Measurements from ENCODE around the gene ZNF575. TPM values are rescaled to one million over a fixed set of nuclear protein-coding genes. Genes with fewer than 3 reads are reported as not detected.
"Not testable (repeated sequence)": the region's sequence is repeated elsewhere in the genome, so short reads cannot be mapped to it uniquely, and the experiment has no call there.

The ZNF575 gene
- total RNA-seq, 1 donor from 2014 or later = 4.1 TPM

GRCh38 chr19:43541920-43542650, 9.1 kb downstream of the ZNF575 start:
- DNase-seq (ENCODE audit: low spot score) = no peak

GRCh38 chr19:43544077-43544476, 11.1 kb downstream of the ZNF575 start:
- DNase-seq (ENCODE audit: low spot score) = no peak

GRCh38 chr19:43545276-43545675, 12.3 kb downstream of the ZNF575 start:
- DNase-seq (ENCODE audit: low spot score) = no peak

GRCh38 chr19:43545981-43546380, 13.0 kb downstream of the ZNF575 start:
- no peak for DNase-seq (ENCODE audit: low spot score)

GRCh38 chr19:43546581-43546980, 13.6 kb downstream of the ZNF575 start:
- no peak for DNase-seq (ENCODE audit: low spot score)

- not testable (repeated sequence) for DNase-seq (ENCODE audit: low spot score)
Observed at GRCh38 chr19:43547926-43548325, 14.9 kb downstream of the ZNF575 start.

GRCh38 chr19:43548706-43549105, 15.7 kb downstream of the ZNF575 start:
- DNase-seq (ENCODE audit: low spot score) = no peak

GRCh38 chr19:43551399-43552197, 18.6 kb downstream of the ZNF575 start:
- no peak for DNase-seq (ENCODE audit: low spot score)

- no peak for DNase-seq (ENCODE audit: low spot score)
Observed at GRCh38 chr19:43552198-43552450, 19.1 kb downstream of the ZNF575 start.

GRCh38 chr19:43552616-43553015, 19.6 kb downstream of the ZNF575 start:
- DNase-seq (ENCODE audit: low spot score) = no peak

- no peak for DNase-seq (ENCODE audit: low spot score)
Observed at GRCh38 chr19:43553656-43554055, 20.7 kb downstream of the ZNF575 start.

GRCh38 chr19:43554317-43554895, 21.4 kb downstream of the ZNF575 start:
- DNase-seq (ENCODE audit: low spot score) = no peak

- DNase-seq (ENCODE audit: low spot score) = peak; percentile 78
Observed at GRCh38 chr19:43555185-43555770, 22.3 kb downstream of the ZNF575 start.

- no peak for DNase-seq (ENCODE audit: low spot score)
Observed at GRCh38 chr19:43560687-43561086, 27.7 kb downstream of the ZNF575 start.

- DNase-seq (ENCODE audit: low spot score) = no peak
Observed at GRCh38 chr19:43561139-43561970, 28.4 kb downstream of the ZNF575 start.

GRCh38 chr19:43562226-43562697, 29.3 kb downstream of the ZNF575 start:
- no peak for DNase-seq (ENCODE audit: low spot score)

- DNase-seq (ENCODE audit: low spot score) = peak; percentile 85
Observed at GRCh38 chr19:43562698-43563241, 29.8 kb downstream of the ZNF575 start.

GRCh38 chr19:43563816-43564457, 30.9 kb downstream of the ZNF575 start:
- no peak for DNase-seq (ENCODE audit: low spot score)

- DNase-seq (ENCODE audit: low spot score) = no peak
Observed at GRCh38 chr19:43564800-43565199, 31.8 kb downstream of the ZNF575 start.

GRCh38 chr19:43569657-43570056, 36.7 kb downstream of the ZNF575 start:
- DNase-seq (ENCODE audit: low spot score) = no peak
